ENCODE results near the gene NAP1L2.
A peak's percentile ranks its signal among the peaks of the same experiment; 100 is the strongest.
"Not testable (repeated sequence)": the region's sequence is repeated elsewhere in the genome, so short reads cannot be mapped to it uniquely, and the experiment has no call there.

The NAP1L2 gene

GRCh38 chrX:73214426-73215094 lies at the start of gene NAP1L2:
TSS of gene NAP1L2 (minus strand) at chrX:73214851. CDS start at chrX:73214492, 359 bp downstream.
- no peaks in the 10 kb centered on the region for H3K9me3 Mint-ChIP-seq
- CTCF ChIA-PET = no interaction called here
- no peaks in the 10 kb centered on the region for H3K36me3 Mint-ChIP-seq

GRCh38 chrX:73262991-73263390 lies 48.3 kb upstream of the NAP1L2 start:
- DNase-seq = no peak
- no peaks in the 10 kb centered on the region for H3K9me3 Mint-ChIP-seq
- no peaks in the 10 kb centered on the region for H3K27me3 Mint-ChIP-seq
- CTCF ChIA-PET = no interaction called here
- no peak overlapping the region for H3K4me3 Mint-ChIP-seq
- no peak overlapping the region for H3K27ac Mint-ChIP-seq
- H3K36me3 Mint-ChIP-seq = no peaks in the 10 kb centered on the region
- no peaks in the 10 kb centered on the region for H3K4me1 Mint-ChIP-seq

More at GRCh38 chrX:73214426-73215094, at the start of gene NAP1L2:
- H3K4me3 Mint-ChIP-seq = peak within 1 kb of the TSS; percentile 90
- DNase-seq = peak; percentile 52
- peaks cover 10% of the 10 kb centered on the region for H3K27me3 Mint-ChIP-seq
- H3K27ac Mint-ChIP-seq = peak within 1 kb of the TSS; percentile 84
- peaks cover 23% of the 10 kb centered on the region for H3K4me1 Mint-ChIP-seq

- no peaks in the 10 kb centered on the region for H3K36me3 Mint-ChIP-seq
- CTCF ChIA-PET = no interaction called here
- H3K27ac Mint-ChIP-seq = no peak overlapping the region
- no peak overlapping the region for H3K4me3 Mint-ChIP-seq
- H3K27me3 Mint-ChIP-seq = peaks cover 4% of the 10 kb centered on the region
- no peaks in the 10 kb centered on the region for H3K9me3 Mint-ChIP-seq
- H3K4me1 Mint-ChIP-seq = no peaks in the 10 kb centered on the region
- no peak for DNase-seq
Measured at GRCh38 chrX:73239242-73239641, 24.6 kb upstream of the NAP1L2 start.

- Mint-ChIP-seq H3K4me3 (no peak overlapping the region), H3K27me3 (peaks cover 10% of the 10 kb centered on the region), H3K27ac (peak overlapping the region; percentile 49), H3K9me3 (no peaks in the 10 kb centered on the region), H3K36me3 (no peaks in the 10 kb centered on the region), H3K4me1 (peaks cover 20% of the 10 kb centered on the region)
- CTCF ChIA-PET = no interaction called here
- no peak for DNase-seq
Measured at GRCh38 chrX:73217621-73218020, 3.0 kb upstream of the NAP1L2 start.

- H3K36me3 Mint-ChIP-seq = no peaks in the 10 kb centered on the region
- H3K4me3 Mint-ChIP-seq = peak overlapping the region; percentile 90
- H3K27me3 Mint-ChIP-seq = peaks cover 10% of the 10 kb centered on the region
- H3K9me3 Mint-ChIP-seq = no peaks in the 10 kb centered on the region
- CTCF ChIA-PET = no interaction called here
- peaks cover 23% of the 10 kb centered on the region for H3K4me1 Mint-ChIP-seq
- DNase-seq = no peak
- peak overlapping the region; percentile 84 for H3K27ac Mint-ChIP-seq
Measured at GRCh38 chrX:73215246-73215645, 595 bp upstream of the NAP1L2 start.

GRCh38 chrX:73213734-73214425 lies 771 bp downstream of the NAP1L2 start:
- Mint-ChIP-seq H3K4me1 (peaks cover 23% of the 10 kb centered on the region), H3K9me3 (no peaks in the 10 kb centered on the region), H3K36me3 (no peaks in the 10 kb centered on the region), H3K27me3 (peaks cover 10% of the 10 kb centered on the region), H3K27ac (peak overlapping the region; percentile 84), H3K4me3 (peak overlapping the region; percentile 90)
- CTCF ChIA-PET = no interaction called here
- DNase-seq = no peak

GRCh38 chrX:73206366-73206765 lies 8.3 kb downstream of the NAP1L2 start:
- no peaks in the 10 kb centered on the region for H3K27me3 Mint-ChIP-seq
- no peak overlapping the region for H3K4me3 Mint-ChIP-seq
- H3K4me1 Mint-ChIP-seq = no peaks in the 10 kb centered on the region
- H3K27ac Mint-ChIP-seq = no peak overlapping the region
- peaks cover 3% of the 10 kb centered on the region for H3K9me3 Mint-ChIP-seq
- H3K36me3 Mint-ChIP-seq = no peaks in the 10 kb centered on the region
- CTCF ChIA-PET = no interaction called here
- DNase-seq = no peak

- Mint-ChIP-seq H3K27ac (no peak overlapping the region), H3K4me3 (no peak overlapping the region), H3K4me1 (no peaks in the 10 kb centered on the region), H3K27me3 (no peaks in the 10 kb centered on the region), H3K9me3 (no peaks in the 10 kb centered on the region), H3K36me3 (no peaks in the 10 kb centered on the region)
- no peak for DNase-seq
- CTCF ChIA-PET = no interaction called here
Measured at GRCh38 chrX:73182502-73183114, 32.0 kb downstream of the NAP1L2 start.

- H3K9me3 Mint-ChIP-seq, H3K4me1 Mint-ChIP-seq, H3K27ac Mint-ChIP-seq, CTCF ChIA-PET, DNase-seq, H3K36me3 Mint-ChIP-seq, H3K27me3 Mint-ChIP-seq, H3K4me3 Mint-ChIP-seq: not testable (repeated sequence)
Measured at GRCh38 chrX:73168945-73169344, 45.7 kb downstream of the NAP1L2 start.

Measured in activated naive CD4-positive, alpha-beta T cell treated with anti-CD3 and anti-CD28 coated beads, Interleukin-2, amount 10 ng/mL, durations not matched to agents 7 days and 5 days (primary cell).